SW480 (cell line): ENCODE data around the gene COQ7.

ENCODE experiments used
- DNase-seq: peaks from one replicate; pipeline ENCODE4 v3.0.0-alpha.2; 2016; ENCODE audit warnings: low spot score

COQ7 gene

DNA sequence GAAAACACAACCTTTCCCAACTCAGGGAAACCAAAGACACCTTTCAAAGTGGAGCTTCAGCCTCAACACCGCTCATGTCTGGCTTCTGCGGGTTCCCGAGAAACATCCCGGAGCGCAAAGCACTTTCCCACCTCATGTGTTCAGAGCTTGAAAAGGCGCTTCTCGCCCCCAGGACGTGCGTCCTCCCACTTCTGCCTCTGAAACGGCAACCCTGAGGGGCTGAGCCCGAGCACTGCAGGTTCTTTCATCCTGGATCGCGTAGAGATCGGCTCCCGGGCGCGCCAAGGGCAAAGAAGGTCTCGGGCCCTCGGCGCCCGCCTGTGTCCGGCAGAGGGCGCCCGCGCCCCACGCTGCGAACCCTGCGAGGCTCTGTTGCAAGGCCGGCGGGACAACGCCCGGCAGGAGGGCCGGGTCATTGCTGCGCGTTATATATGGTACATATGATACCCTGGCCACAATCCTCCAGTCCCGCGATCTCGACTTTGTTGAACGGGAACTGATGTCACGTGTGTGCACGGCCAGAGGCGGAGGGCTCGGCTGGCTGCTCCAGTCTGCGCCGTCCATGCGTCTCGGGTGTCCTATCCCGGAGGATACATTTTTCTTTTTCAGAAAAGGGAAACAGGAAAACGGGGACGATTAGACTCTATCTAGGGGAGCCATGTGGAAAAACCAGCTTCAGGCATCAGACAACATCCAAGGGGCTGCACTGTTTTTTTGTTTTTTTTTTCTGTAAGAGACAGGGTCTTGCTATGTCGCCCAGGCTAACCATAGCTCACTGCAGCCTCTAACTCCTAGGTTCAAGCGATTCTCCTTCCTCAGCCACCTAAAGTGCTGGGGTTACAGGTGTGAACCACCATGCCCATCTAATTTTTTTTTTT is 19.1 kb downstream of the COQ7 start:
- DNase-seq, result peak; percentile 95

DNA sequence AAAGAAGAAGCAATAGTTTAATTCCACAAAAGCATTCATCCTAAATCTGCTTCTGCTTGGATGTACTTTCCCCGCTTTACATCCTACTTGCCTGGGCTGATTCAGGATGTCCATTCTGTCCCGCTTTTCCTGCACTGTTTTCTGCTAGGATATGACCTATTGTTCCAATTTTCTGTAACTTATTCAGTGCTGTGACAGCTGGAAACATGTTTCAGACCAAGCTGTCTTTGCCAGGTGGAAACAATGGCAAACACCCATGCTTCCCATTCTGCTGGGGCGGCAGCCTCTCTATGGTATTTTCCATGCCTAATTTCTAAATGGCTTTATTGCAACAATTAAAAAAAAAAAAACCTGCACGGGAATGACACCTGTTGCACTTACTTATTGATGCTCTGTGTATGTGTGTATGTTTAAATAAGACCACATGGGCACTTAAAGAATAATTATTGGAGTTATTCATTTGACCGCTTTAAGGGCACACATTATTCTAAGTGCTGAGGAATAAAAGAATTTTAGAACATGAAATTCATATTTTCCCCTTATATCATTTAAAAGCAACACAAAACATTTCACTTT is 21.0 kb downstream of the COQ7 start:
- no peak for DNase-seq

DNA sequence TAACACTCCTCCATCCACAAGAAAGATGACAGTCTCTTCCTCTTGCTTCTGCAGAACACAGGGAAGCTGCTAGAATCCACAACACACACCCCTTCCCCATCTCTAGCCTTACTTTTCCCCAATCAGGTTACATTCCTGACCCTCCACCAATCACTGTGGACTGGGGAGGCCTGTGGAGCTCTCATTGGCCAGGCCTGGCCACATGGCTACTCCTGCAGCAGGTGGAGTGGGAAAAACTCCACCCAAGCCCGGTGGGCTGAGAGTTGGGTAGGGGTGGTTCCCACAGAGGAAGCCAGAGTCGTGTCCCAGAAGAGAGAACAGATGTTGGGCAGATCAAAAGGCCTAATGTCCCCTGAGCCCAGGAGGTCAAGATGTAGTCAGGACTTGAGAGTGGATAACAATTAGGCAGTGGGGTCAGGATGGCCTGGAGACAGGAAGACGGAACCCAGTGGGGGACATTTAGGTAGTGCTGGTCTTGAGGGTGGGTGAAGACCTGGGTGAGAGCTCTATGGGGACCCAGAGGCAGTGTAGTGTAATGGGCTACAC is 22.1 kb downstream of the COQ7 start:
- DNase-seq, result no peak

DNA sequence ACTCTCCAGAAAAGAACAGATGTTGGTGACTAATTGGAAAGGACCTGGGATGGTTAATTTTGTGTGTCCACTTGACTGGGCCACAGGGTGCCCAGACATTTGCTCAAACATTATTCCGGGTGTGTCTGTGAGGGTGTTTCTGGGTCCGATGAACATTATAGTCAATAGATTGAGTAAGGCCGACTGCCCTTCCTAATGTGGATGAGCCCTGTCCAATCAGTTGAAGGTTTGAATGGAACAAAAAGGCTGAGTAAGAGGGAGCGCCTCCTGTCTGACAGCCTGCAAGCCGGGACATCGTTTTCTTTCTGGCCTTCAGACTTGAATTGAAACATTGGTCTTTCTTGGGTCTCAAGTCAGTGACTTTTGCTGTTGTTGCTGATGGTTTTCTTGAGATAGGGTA is 23.5 kb downstream of the COQ7 start:
- DNase-seq, result no peak

DNA sequence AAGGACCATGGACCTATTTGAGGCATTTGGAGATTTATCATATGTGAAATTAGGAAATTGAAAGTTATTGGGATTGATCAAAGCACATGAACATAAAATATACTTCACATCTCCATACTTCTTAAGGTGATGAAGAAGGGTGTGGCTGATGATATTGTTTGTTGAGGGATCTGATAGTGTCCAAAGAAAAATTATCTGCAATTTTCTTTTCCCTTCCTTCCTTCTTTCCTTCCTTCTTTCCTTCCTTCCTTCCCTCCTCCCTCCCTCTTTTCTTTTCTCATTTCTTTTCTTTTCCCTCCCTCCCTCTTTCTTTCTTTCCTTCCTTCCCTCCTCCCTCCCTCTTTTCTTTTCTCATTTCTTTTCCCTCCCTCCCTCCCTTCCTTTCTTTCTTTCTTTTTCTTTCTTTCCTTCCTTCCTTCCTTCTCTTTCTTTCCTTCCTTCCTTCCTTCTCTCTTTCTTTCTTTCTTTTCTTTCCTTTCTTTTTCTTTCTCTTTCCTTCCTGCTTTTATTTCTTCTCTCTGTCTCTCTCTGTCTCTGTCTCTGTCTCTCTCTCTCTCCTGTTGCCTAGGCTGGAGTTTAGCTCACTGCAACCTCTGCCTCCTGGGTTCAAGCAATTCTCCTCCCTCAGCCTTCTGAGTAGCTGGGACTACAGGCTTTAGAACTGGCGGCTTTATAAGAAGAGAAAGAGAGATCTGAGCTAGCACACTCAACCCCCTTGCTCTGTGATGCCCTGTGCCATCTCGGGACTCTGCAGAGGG is 25.4 kb downstream of the COQ7 start:
- no peak for DNase-seq

DNA sequence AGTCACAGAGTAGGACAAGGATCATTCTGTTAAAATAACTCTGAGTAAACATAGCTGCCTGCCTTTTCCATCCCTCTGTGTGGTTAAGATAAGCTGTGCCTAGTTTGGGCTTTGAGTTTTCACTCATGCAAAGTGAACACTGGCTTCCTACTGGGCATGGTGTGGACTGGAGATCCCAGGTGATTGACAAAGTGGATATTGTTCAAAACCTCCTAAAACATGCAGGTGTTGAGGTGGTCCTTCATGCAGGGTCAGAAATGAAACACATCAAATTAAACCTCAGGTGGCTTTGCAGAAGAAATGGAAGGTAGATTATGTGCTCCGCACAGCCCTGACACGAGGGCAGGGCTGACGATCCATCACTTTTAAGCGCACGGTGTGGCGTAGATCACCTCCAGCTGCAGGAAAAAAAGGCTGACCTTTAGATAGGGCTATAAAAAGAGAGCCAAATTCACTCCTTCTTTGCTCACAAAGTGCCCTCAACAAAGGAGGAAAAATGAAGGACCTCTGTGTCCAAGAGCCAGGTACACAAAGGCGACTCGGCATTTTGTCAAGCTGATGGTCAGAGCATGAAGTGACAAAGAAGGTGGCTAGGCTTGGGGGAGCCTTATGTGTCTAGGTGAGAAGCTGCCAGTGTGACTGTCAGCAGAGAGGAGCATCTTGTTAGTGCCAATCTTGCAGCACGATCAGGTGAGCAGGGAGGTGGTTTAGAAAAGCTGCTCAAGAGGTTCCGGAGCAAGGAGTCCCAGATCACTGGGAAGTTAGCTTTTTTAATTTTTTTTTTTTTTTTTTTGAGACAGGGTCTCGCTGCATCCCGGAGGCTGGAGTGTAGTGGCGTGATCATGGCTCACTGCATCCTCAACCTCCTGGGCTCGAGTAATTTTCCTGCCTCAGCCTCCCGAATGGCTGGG is 26.5 kb downstream of the COQ7 start:
- DNase-seq, result no peak

DNA sequence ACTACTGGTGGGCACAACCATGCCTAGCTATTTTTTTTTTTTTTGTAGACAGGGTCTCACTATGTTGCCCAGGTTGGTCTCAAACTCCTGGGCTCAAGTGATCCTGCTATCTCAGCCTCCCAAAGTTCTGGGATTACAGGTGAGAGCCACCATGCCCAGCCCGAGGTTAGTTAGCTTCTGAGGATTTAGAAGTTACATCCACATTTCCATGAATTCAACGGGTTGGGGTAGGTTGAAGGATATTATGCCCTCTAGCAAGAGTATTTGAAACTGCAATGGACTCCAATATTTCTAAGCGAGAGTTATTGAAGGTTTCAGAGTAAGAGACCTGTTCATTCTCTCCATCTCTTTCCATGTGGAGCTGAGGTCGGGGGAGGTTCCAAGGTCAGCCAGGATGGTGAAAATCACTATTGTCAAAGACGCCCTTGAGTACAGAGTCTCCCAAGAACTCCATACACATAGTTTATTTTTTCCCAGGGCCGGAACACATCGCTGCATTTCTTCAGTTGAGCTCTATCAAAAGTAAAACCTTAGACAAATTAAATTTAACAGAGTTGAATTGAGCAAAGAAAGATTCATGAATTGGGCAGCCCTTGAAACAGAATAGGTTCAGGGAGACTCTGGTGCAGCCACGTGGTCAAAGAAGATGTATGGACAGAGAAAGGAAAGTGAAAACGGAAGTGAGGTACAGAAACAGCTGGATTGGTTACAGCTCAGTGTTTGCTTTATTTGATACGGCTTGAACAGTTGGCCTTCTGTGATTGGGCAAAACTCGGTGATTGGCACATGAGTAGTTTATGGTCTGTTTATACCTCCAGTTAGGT is 27.3 kb downstream of the COQ7 start:
- peak; percentile 26 for DNase-seq

DNA sequence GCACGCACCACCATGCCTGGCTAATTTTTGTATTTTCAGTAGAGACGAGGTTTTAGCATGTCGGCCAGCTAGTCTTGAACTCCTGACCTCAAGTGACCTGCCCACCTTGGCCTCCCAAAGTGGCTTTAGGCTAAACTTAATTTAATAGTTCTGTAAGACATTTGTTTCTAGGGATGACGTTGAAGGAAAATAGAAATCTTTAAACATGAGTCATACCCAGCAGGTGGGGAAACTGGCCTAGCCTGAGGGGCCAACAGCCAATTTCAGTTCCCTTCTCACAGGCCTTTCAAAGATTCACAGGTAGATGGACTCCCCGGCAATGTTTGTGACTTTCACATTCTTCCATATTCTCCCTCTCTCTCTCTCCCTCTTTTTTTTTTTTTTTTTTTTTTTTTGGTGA is 28.2 kb downstream of the COQ7 start:
- DNase-seq, result no peak

DNA sequence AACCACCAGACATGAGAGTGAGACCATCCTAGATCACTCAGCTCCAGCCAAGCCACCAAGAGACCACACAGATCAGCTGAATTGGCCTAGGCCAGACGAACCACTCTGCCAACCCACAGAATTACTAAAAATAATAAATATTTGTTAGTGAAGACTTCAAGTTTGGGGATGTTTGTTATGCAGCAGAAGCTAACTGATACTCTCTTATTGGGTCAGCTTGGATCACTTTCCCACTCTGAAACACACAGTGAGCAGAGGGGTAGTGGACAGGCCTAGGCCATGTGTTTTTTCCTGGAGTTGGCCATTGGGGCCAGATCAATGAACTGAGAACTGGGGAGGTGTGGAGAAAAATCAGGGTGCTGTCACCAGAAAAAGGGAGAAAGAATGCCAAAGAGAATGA is 30.8 kb downstream of the COQ7 start:
- DNase-seq, result no peak

DNA sequence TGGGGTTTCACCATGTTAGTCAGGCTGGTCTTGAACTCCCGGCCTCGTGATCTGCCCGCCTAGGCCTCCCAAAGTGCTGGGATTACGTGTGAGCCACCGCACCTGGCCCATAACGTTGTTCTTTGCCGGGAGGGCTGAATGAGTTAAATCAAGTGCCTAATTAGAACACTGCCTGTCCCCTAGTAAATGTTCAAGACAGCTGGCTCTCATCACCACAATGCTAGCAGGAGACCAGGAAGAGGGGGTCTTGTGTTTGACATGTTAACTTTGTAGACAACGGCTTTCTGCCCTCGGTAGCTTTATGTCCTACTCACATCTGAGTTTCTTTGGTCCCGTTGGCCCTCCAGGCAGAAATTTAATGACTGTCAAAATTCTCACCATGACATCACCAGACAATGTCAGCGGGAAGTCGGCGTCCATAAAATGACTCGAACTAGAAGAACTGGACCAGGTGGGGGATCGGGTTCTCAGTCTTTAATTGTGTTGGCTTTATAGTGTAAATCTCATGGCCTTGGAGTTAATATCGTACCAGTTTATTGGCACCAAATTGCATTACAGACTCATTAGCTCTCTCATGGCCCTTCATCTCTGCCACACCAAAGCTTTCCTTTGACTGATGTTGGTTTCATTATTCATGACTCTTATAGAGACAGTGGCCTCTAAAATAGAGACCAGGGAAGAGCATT is 34.9 kb downstream of the COQ7 start:
- DNase-seq, result no peak

DNA sequence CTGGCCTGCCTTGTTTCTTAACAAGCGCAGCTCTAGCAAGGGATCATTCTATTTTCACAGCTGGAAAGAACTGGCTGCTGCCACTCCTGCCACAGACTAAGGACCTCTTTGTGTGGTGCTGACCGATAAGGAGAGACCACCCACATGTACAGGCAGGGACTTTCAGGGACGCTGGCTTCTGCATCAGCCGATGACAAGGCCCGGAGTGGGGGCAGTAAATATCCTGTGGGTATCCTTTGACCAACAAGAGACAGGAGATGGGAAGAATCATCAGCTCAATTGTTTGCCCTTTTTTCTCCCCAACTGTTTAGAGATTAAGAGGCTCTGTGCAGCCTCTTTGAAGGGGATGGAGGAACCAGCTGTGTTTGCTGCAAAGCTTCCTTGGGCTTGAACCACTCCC is 37.2 kb downstream of the COQ7 start:
- DNase-seq, result no peak

DNA sequence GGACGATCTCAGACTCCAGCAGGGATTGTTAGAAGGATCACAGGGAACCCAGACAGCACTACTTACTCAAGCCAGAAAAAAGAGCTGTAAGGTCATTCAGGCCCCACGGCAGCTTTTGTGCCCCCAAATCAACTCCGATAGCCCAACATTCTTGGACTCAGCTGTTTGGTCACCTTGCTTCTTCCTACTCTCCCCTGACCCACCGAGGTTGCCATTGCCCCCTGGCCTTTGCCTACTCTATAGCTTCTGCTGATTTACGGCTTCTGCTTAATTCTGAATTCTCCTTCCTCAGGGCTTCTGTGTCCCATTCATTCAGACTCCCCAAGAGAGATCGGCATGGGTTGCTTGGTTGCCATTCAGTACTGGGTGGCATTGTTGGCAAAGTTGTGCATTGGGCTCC is 37.7 kb downstream of the COQ7 start:
- DNase-seq, result no peak

DNA sequence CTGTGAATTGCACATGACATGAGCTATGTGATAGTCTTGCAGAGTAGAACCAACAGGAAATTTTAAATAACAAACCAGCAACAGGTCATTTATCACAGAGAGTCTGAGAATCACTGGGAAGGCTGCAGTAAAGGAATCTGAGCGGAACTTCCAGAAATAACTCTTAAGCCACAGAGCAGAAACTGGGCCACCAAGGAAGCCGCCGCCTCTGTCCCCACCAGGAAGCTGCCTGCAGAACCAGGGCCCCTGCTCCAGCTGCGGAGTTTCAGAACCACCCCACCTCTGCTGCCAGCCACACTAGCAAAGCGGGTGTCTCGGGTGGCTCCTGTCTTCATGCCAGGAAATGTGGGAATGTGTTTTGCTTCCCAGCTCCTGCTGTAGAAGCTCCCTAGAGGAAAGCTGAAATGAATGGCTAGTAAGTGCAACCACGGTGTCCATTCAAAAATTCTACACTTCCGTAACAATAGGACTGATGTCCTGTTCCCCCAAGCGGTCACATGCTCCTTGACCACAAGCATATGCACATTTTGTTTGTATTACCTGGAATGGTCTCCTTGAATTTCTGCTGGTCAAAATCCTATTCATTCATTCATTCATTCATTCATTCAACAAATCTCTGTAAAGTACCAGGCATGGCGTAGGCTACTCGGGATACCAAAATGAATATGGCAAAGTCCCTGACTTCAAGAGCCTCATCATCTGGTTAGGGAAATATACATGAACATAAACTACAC is 38.6 kb downstream of the COQ7 start:
- DNase-seq, result no peak

DNA sequence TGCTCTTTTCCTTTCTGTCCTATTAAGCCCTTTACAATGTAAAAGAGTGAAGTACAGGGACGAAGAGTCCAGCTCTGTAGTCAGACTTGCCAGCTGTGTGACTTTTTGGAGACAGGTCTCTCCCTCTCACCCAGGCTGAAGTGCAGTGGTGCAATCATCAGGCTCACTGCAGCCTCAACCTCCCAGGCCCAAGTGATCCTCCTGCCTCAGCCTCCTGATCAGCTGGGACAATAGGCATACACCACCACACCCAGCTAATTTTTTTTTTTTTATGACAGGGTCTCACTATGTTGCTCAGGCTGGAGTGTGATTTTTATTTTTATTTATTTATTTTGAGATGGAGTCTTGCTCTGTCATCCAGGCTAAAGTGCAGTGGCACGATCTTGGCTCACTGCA is 39.2 kb downstream of the COQ7 start:
- DNase-seq, result no peak

DNA sequence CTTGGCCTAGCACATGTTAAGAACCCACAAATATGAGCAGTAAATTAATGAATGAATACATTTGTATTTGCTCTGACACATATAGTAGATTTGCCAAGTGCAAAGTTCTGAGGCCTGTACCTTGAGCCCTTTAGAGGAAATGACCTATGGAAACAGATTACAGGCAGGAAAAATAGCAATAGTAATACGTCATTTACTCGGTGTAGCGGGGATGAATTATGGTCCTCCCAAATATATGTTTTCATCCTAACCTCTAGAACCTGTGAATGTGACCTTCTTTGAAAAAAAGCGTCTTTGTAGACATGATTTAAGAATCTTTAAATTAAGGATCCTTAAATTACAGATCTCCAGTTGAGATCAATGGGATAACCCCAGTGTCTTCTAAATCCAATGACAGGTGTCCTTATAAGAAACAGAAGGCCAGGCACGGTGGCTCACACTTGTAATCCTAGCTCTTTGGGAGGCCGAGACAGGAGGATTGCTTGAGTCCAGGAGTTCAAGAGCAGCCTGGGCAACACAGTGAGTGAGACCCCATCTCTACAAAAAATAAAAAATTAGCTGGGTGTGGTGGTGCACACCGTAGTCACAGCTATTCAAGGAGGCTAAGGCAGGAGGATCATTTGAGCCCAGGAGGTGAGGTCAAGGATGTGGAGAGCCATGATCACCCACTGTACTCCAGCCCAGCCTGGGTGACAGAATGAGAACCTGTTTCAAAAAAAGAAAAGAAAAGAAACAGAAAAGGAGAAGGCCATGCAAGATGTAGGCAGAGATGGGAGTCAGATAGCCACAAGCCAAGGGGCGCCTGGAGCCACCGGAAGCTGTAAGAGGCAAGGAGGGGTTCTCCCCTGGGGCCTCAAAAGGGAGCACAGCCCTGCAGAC is 41.2 kb downstream of the COQ7 start:
- no peak for DNase-seq

DNA sequence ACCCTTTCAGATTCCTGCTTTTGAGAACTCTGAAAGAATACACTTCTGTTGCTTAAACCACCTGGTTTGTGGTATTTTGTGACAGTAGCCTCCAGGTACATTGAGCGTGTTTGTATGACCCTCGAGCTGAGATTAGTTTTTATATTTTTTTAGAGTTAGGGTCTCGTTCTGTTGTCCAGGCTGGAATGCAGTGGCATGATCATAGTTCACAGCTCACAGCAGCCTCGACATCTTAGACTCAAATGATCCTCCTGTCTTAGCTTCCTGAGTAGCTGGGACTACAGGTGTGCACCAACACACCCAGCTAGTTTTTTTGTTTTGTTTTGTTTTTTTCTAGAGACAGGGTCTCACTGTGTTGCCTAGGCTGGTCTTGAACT is 41.9 kb downstream of the COQ7 start:
- DNase-seq, result no peak

DNA sequence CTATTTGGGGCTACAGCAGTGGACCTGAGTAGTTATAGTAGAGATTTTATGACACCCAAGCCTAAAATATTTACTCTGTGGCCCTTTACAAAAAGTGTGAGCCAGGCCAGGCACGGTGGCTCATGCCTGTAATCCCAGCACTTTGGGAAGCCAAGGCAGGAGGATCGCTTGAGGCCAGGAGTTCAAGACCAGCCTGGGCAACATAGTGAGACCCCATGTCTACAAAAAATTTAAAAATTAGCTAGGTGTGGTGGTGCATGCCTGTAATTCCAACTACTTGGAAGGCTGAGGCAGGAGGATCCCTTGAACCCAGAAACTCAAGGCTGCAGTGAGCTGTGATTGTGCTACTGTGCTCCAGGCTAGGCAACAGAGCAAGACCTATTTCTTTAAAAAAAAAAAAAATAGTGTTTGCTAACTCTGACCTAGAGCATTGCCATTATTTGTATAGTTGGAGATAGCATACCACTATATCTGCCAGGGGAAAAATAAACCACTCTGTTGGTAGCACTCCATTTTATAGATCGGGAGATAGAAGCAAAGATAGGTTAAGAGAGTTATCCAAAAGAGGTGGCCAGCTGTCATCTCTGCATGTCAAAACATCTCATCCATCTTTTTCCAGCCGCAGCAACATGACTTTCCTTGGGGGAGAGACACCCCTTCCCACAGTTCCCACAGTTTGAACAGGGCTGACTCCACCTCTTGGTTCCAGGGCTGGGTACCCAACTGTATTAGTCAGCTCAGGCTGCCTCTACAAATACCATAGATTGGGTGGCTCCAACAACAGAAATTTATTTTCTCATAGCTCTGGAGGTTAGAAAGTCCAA is 43.3 kb downstream of the COQ7 start:
- DNase-seq, result no peak

DNA sequence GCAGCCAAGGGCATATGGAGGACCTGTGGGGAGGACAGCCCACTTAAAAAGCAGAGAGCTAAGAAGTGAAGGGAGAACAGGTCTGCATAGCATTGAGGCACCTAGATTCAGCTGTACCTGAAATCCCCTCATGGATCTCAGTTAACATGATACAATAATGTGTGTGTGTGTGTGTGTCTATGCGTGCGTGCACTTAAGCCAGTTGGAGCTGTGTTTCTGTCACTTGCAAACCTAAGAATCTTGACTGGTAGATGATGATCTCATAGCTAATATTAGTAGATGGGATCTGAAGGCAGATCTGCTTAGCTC is 44.6 kb downstream of the COQ7 start:
- DNase-seq, result no peak
